Progenitor cell of endocrine pancreas (in vitro differentiated cells): ENCODE measurements around the gene DENND11. TPM values are rescaled to one million over a fixed set of nuclear protein-coding genes. Genes with fewer than 3 reads are reported as not detected.

ENCODE experiments used
- DNase-seq: peaks from one replicate; pipeline ENCODE4 v3.0.0; 2021; ENCODE audit warnings: low spot score; ENCODE audit not compliant: unreplicated experiment
- H3K27ac Mint-ChIP-seq: 2 replicates; pipeline ENCODE4 v1.8.0; 2021; ENCODE audit warnings: mild to moderate bottlenecking, moderate library complexity, mixed read lengths
- H3K27me3 Mint-ChIP-seq: 2 replicates; pipeline ENCODE4 v1.8.0; 2021; ENCODE audit warnings: mixed read lengths
- H3K36me3 Mint-ChIP-seq: 2 replicates; pipeline ENCODE4 v1.8.0; 2022; ENCODE audit warnings: mixed read lengths; ENCODE audit not compliant: insufficient read depth
- H3K4me1 Mint-ChIP-seq: 2 replicates; pipeline ENCODE4 v1.8.0; 2021; ENCODE audit warnings: low read depth, mixed read lengths
- H3K4me3 Mint-ChIP-seq: 2 replicates; pipeline ENCODE4 v1.8.0; 2021; ENCODE audit warnings: low read depth, mild to moderate bottlenecking, moderate library complexity, mixed read lengths
- H3K9me3 Mint-ChIP-seq: 2 replicates; pipeline ENCODE4 v1.8.0; 2021; ENCODE audit warnings: low read depth, mixed read lengths
- CTCF ChIP-seq: fragments of 200-600 bp; sonication (generic); IDR thresholded peaks from one replicate; pipeline ENCODE4 v1.5.0; 2021; ENCODE audit warnings: antibody characterized with exemption, mild to moderate bottlenecking; ENCODE audit not compliant: unreplicated experiment
- total RNA-seq: library from RNA; stranded (reverse); gene quantifications from 2 replicates; pipeline ENCODE4 v1.2.1, GENCODE V29; 2021

DENND11 gene
- total RNA-seq, 1 donor from 2014 or later: 52.3 TPM

- H3K9me3 Mint-ChIP-seq: no peaks in the 10 kb centered on the region
These were observed 6.4 kb upstream of the DENND11 start, which contains the start of gene WEE2 for GRCh38 chr7:141708351-141708750. Gene WEE2, plus strand, starts transcription at chr7:141708353. Its CDS starts 406 bp downstream, at chr7:141708759.

GRCh38 chr7:141706239-141707064 is 4.5 kb upstream of the DENND11 start:
- H3K4me1 Mint-ChIP-seq: peaks cover 63% of the 10 kb centered on the region

More at GRCh38 chr7:141708351-141708750, 6.4 kb upstream of the DENND11 start, which contains the start of gene WEE2:
- TF ChIP-seq CTCF: no peak
- DNase-seq: no peak
- no peak within 1 kb of the TSS for H3K4me3 Mint-ChIP-seq
- peaks cover 54% of the 10 kb centered on the region for H3K4me1 Mint-ChIP-seq
- no peaks in the 10 kb centered on the region for H3K27me3 Mint-ChIP-seq
- H3K27ac Mint-ChIP-seq: peak within 1 kb of the TSS; percentile 92
- no peaks in the 10 kb centered on the region for H3K36me3 Mint-ChIP-seq

GRCh38 chr7:141704741-141705140 is 2.8 kb upstream of the DENND11 start:
- Mint-ChIP-seq H3K4me3 (no peak overlapping the region), H3K27me3 (no peaks in the 10 kb centered on the region), H3K27ac (peak overlapping the region; percentile 38), H3K36me3 (no peaks in the 10 kb centered on the region), H3K4me1 (peaks cover 75% of the 10 kb centered on the region), H3K9me3 (no peaks in the 10 kb centered on the region)
- no peak for DNase-seq
- no peak for TF ChIP-seq CTCF

More at GRCh38 chr7:141706239-141707064, 4.5 kb upstream of the DENND11 start:
- Mint-ChIP-seq H3K4me3 (peak overlapping the region; percentile 4), H3K36me3 (no peaks in the 10 kb centered on the region), H3K27ac (peak overlapping the region; percentile 92), H3K9me3 (no peaks in the 10 kb centered on the region), H3K27me3 (no peaks in the 10 kb centered on the region)
- no peak for TF ChIP-seq CTCF
- no peak for DNase-seq

- no peak for TF ChIP-seq CTCF
- peaks cover 74% of the 10 kb centered on the region for H3K4me1 Mint-ChIP-seq
- no peaks in the 10 kb centered on the region for H3K27me3 Mint-ChIP-seq
- no peaks in the 10 kb centered on the region for H3K9me3 Mint-ChIP-seq
- no peak overlapping the region for H3K4me3 Mint-ChIP-seq
- no peak for DNase-seq
- H3K27ac Mint-ChIP-seq: no peak overlapping the region
- no peaks in the 10 kb centered on the region for H3K36me3 Mint-ChIP-seq
These were observed 2.1 kb upstream of the DENND11 start for GRCh38 chr7:141704112-141704511.

- no peak overlapping the region for H3K27ac Mint-ChIP-seq
- H3K4me3 Mint-ChIP-seq: peak overlapping the region; percentile 75
- peaks cover 65% of the 10 kb centered on the region for H3K4me1 Mint-ChIP-seq
- H3K9me3 Mint-ChIP-seq: no peaks in the 10 kb centered on the region
- TF ChIP-seq CTCF: no peak
- H3K36me3 Mint-ChIP-seq: no peaks in the 10 kb centered on the region
- H3K27me3 Mint-ChIP-seq: no peaks in the 10 kb centered on the region
- DNase-seq: no peak
These were observed 926 bp upstream of the DENND11 start for GRCh38 chr7:141702892-141703291.
